GM18861 (cell line): ENCODE results near the gene RSAD1.
A peak's percentile ranks its signal among the peaks of the same experiment; 100 is the strongest.

Experiments used
- ATAC-seq: cut with Tn5 transposase; IDR thresholded peaks from one replicate; pipeline ENCODE4 v1.9.1; 2021; ENCODE audit not compliant: unreplicated experiment

Gene RSAD1

GRCh38 chr17:50478391-50479381 lies at the start of gene RSAD1:
TSS of gene RSAD1 (plus strand) at chr17:50478860. CDS start at chr17:50478885, 25 bp downstream.
- ATAC-seq = peak; percentile 88

GRCh38 chr17:50429793-50430192 lies 48.9 kb upstream of the RSAD1 start:
- ATAC-seq = no peak

- no peak for ATAC-seq
Measured at GRCh38 chr17:50430821-50431618, 47.6 kb upstream of the RSAD1 start.

GRCh38 chr17:50432125-50432762 lies 46.4 kb upstream of the RSAD1 start:
- ATAC-seq = no peak

GRCh38 chr17:50437409-50437808 lies 41.3 kb upstream of the RSAD1 start:
- ATAC-seq = no peak

GRCh38 chr17:50439008-50439407 lies 39.7 kb upstream of the RSAD1 start:
- ATAC-seq = no peak

GRCh38 chr17:50440172-50440837 lies 38.4 kb upstream of the RSAD1 start:
- no peak for ATAC-seq

- ATAC-seq = no peak
Measured at GRCh38 chr17:50440838-50441829, 37.5 kb upstream of the RSAD1 start.

- no peak for ATAC-seq
Measured at GRCh38 chr17:50443505-50443974, 35.1 kb upstream of the RSAD1 start.

GRCh38 chr17:50444841-50445715 lies 33.6 kb upstream of the RSAD1 start:
- no peak for ATAC-seq

- ATAC-seq = no peak
Measured at GRCh38 chr17:50445730-50446325, 32.8 kb upstream of the RSAD1 start.

- no peak for ATAC-seq
Measured at GRCh38 chr17:50447870-50448595, 30.6 kb upstream of the RSAD1 start.

- ATAC-seq = no peak
Measured at GRCh38 chr17:50448643-50449042, 30.0 kb upstream of the RSAD1 start.

- ATAC-seq = no peak
Measured at GRCh38 chr17:50451943-50452629, 26.6 kb upstream of the RSAD1 start.

GRCh38 chr17:50452630-50453300 lies 25.9 kb upstream of the RSAD1 start:
- ATAC-seq = no peak

GRCh38 chr17:50453901-50454300 lies 24.8 kb upstream of the RSAD1 start:
- ATAC-seq = no peak
